GM23248 (cell line): ENCODE data around the gene LIN7A. TPM values are rescaled to one million over a fixed set of nuclear protein-coding genes. Genes with fewer than 3 reads are reported as not detected.

Experiments
- DNase-seq: peaks from one replicate; pipeline ENCODE4 v3.0.0-alpha.2; 2015
- H2AFZ ChIP-seq: fragments of 200-600 bp; sonication (generic); 2 replicates; pipeline ENCODE4 v1.6.1; 2016; ENCODE audit warnings: antibody characterized with exemption
- H3F3A ChIP-seq: fragments of 200-600 bp; sonication (generic); 2 replicates; pipeline ENCODE4 v1.6.1; 2016; ENCODE audit warnings: mild to moderate bottlenecking, antibody characterized with exemption, mixed run types; ENCODE audit not compliant: insufficient read depth
- H3K27ac ChIP-seq: fragments of 200-600 bp; sonication (generic); 2 replicates; pipeline ENCODE4 v1.5.1; 2016; ENCODE audit warnings: mild to moderate bottlenecking
- H3K27me3 ChIP-seq: fragments of 200-600 bp; sonication (generic); replicated peaks from 2 replicates; pipeline ENCODE4 v1.6.1; 2016; ENCODE audit warnings: mild to moderate bottlenecking; ENCODE audit not compliant: insufficient read depth
- H3K36me3 ChIP-seq: fragments of 200-600 bp; sonication (generic); 2 replicates; pipeline ENCODE4 v1.6.1; 2016; ENCODE audit warnings: low read depth, mild to moderate bottlenecking
- H3K4me1 ChIP-seq: fragments of 200-600 bp; sonication (generic); 2 replicates; pipeline ENCODE4 v1.6.1; 2016; ENCODE audit warnings: mild to moderate bottlenecking; ENCODE audit not compliant: insufficient read depth
- H3K4me2 ChIP-seq: fragments of 200-600 bp; sonication (generic); one replicate; pipeline ENCODE4 v1.6.1; 2016; ENCODE audit warnings: mild to moderate bottlenecking; ENCODE audit not compliant: unreplicated experiment
- H3K4me3 ChIP-seq: fragments of 200-600 bp; sonication (generic); 2 replicates; pipeline ENCODE4 v1.5.1; 2016; ENCODE audit warnings: mild to moderate bottlenecking
- H3K79me2 ChIP-seq: fragments of 200-600 bp; sonication (generic); 2 replicates; pipeline ENCODE4 v1.6.1; 2016; ENCODE audit warnings: mild to moderate bottlenecking; ENCODE audit not compliant: insufficient read depth
- H3K9ac ChIP-seq: fragments of 200-600 bp; sonication (generic); 2 replicates; pipeline ENCODE4 v1.6.1; 2016; ENCODE audit warnings: mild to moderate bottlenecking
- H3K9me2 ChIP-seq: fragments of 200-600 bp; sonication (generic); 2 replicates; pipeline ENCODE4 v1.6.1; 2016; ENCODE audit warnings: mixed run types, mild to moderate bottlenecking, moderate library complexity; ENCODE audit not compliant: insufficient read depth
- H3K9me3 ChIP-seq: fragments of 200-600 bp; sonication (generic); one replicate; pipeline ENCODE4 v1.6.1; 2017; ENCODE audit warnings: low read depth
- H4K20me1 ChIP-seq: fragments of 200-600 bp; sonication (generic); 2 replicates; pipeline ENCODE4 v1.6.0; 2016; ENCODE audit not compliant: insufficient read depth
- EZH2 ChIP-seq: fragments of 200-600 bp; sonication (generic); IDR thresholded peaks from 2 replicates; pipeline ENCODE4 v1.6.1; 2018; ENCODE audit warnings: antibody characterized with exemption, mild to moderate bottlenecking; ENCODE audit not compliant: insufficient read depth, poor library complexity, severe bottlenecking
- EZH2phosphoT487 ChIP-seq: fragments of 200-600 bp; sonication (generic); IDR thresholded peaks from 2 replicates; pipeline ENCODE4 v1.6.1; 2018; ENCODE audit warnings: antibody characterized with exemption, moderate library complexity, mild to moderate bottlenecking, low read depth; ENCODE audit not compliant: insufficient read depth
- WGBS, 2 experiments: methylation state at CpG; one replicate each; pipeline ENCODE4 v1.1.6; 2015 to 2017; ENCODE audit warnings: low lambda C conversion rate in 2 of 2, low coverage in 1 of 2; ENCODE audit errors: missing lambda C conversion rate in 2 of 2; 5-methylcytosine and 5-hydroxymethylcytosine counted together
- in situ Hi-C: fragments of 300-500 bp; cut with MboI; formaldehyde crosslinking; loops from 2 replicates; pipeline ENCODE4 v1.15.0; 2020
- polyA plus RNA-seq: library from polyadenylated mRNA; unstranded; fragments of >200 nt; fragmentation: Nextera tagmentation; extraction: Ambion mirVana; gene quantifications from 2 replicates; pipeline ENCODE4 v1.2.1, GENCODE V29; 2016
- total RNA-seq: library from RNA; depleted of rRNA; stranded (reverse); fragments of >200 nt; shearing (Covaris generic); gene quantifications from 2 replicates; pipeline ENCODE4 v1.2.3, GENCODE V29; 2014

Gene LIN7A
- total and polyA plus RNA-seq, 2 experiments from 2014 or later: 1.5 to 1.6 TPM

DNA sequence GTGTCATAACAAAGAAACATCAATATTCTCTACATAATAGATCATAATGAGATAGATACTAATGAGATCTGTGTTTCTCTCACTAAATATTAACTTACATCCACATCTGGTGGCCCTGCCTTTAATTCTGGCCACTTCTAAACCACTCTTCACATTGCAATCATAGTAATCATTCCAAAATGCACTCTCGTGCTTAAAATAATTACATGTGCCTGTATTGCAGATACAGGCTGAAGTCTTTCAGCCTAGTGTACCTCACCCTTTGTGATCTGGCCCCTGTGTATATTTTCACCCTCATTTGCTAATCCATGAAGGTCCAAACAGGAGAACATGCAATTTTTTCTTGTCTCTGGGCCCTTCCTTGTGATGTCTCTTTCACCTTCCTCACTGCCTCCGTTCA, 108.0 kb downstream of the LIN7A start:
- H3K4me2 ChIP-seq: no peak overlapping the region
- H4K20me1 ChIP-seq: no peaks in the 10 kb centered on the region
- peaks cover 8% of the 10 kb centered on the region for H3K4me1 ChIP-seq
- H3K9ac ChIP-seq: no peak overlapping the region
- peak overlapping the region; percentile 7; the same call in 1 of the 2 replicates for H2AFZ ChIP-seq
- no peaks in the 10 kb centered on the region for H3K27me3 ChIP-seq
- no peaks in the 10 kb centered on the region for H3K79me2 ChIP-seq
- peak; percentile 17 for DNase-seq
- H3K36me3 ChIP-seq: no peaks in the 10 kb centered on the region
- no peaks in the 10 kb centered on the region for H3F3A ChIP-seq
- in situ Hi-C loops: no loop called here
- H3K27ac ChIP-seq: no peak overlapping the region
- no peak overlapping the region for H3K4me3 ChIP-seq
- WGBS, 2 experiments: 47 to 51% methylated on average over 2 of the region's 2 CpGs
- no peaks in the 10 kb centered on the region for H3K9me2 ChIP-seq
- TF ChIP-seq EZH2: no peak
- TF ChIP-seq EZH2phosphoT487: no peak
- no peaks in the 10 kb centered on the region for H3K9me3 ChIP-seq

DNA sequence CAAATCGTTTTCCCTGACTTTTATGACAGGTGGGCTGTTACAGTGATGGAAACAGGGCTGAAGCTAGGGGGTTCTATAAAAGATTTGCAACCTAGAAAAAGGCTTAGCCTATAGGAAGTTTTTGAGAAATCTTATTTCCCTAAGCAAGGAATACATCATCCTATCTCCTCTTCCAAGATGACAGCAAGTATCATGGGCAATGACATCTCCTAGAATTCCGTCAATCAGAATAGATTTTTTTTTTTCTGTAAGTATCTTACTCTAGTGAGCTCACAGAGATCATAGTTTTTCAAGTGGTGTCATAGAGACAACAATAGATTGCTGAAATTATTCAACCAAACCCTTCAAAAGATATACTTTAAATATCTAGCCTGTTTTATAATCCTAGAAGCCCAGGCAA, 112.2 kb downstream of the LIN7A start:
- Histone ChIP-seq H3K36me3 (no peaks in the 10 kb centered on the region), H3K4me3 (no peak overlapping the region), H4K20me1 (no peaks in the 10 kb centered on the region), H2AFZ (no peak overlapping the region), H3K4me1 (peaks cover 8% of the 10 kb centered on the region), H3K79me2 (no peaks in the 10 kb centered on the region), H3F3A (no peaks in the 10 kb centered on the region), H3K27ac (no peak overlapping the region), H3K27me3 (no peaks in the 10 kb centered on the region), H3K9ac (no peak overlapping the region), H3K4me2 (no peak overlapping the region), H3K9me3 (no peaks in the 10 kb centered on the region), H3K9me2 (no peaks in the 10 kb centered on the region)
- 91 to 92% methylated on average over 2 of the region's 2 CpGs for WGBS, 2 experiments
- no peak for DNase-seq
- TF ChIP-seq EZH2: no peak
- no peak for TF ChIP-seq EZH2phosphoT487
- in situ Hi-C loops: no loop called here

DNA sequence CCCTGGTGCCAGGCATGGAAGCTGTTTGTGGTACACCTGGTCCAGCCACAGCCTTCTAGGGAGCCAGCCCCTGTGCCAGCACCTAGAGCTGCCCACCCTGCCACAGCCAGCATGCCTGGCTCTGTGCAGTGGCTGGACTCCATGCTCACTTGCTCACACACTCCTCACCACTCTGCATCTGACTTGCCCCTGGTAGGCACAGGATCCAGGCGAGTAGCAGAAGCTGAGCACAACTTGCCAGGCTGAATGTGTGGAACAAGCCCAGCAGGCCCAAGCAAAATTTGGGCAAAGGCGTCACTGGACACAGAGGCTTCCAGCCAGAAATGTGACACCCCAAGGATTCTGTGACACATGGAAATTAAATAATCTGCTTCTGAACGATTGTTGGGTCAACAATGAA, 114.3 kb downstream of the LIN7A start:
- no peaks in the 10 kb centered on the region for H3K27me3 ChIP-seq
- no peaks in the 10 kb centered on the region for H3K36me3 ChIP-seq
- no peaks in the 10 kb centered on the region for H3K79me2 ChIP-seq
- H2AFZ ChIP-seq: no peak overlapping the region
- in situ Hi-C loops: no loop called here
- 56 to 57% methylated on average over 3 of the region's 3 CpGs for WGBS, 2 experiments
- no peak overlapping the region for H3K9ac ChIP-seq
- no peaks in the 10 kb centered on the region for H3K4me1 ChIP-seq
- no peaks in the 10 kb centered on the region for H4K20me1 ChIP-seq
- H3K9me2 ChIP-seq: no peaks in the 10 kb centered on the region
- DNase-seq: no peak
- H3K4me2 ChIP-seq: no peak overlapping the region
- no peaks in the 10 kb centered on the region for H3F3A ChIP-seq
- H3K27ac ChIP-seq: no peak overlapping the region
- no peak overlapping the region for H3K4me3 ChIP-seq
- TF ChIP-seq EZH2: no peak
- no peak for TF ChIP-seq EZH2phosphoT487
- H3K9me3 ChIP-seq: no peaks in the 10 kb centered on the region

DNA sequence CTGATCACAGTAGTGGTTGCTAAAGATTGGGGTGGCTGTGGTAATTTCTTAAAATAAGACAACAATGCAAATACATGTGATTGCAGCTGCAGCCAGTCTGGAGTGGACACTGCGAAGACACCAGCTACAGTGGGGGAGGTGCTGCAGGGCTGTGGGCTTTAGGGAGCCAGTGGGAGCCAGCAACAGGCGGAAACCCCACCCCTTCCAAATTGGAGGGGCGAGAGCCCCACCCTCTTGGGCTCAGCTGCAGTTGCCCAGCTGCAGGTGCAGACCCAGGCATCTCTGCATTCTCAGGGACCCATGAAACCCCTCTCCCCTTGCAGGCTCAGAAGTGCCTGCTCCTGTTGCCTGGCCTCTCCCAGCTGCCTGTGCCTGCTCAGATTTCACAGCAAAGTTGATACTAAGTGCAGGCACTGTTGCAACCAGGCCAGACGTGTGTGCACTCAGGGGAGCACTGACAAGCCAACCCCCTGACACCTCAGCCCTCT, 116.2 kb downstream of the LIN7A start:
- Histone ChIP-seq H3K9me3 (no peaks in the 10 kb centered on the region), H3K4me2 (no peak overlapping the region), H3F3A (no peaks in the 10 kb centered on the region), H3K9ac (no peak overlapping the region), H3K27ac (no peak overlapping the region), H3K4me3 (no peak overlapping the region), H2AFZ (no peak overlapping the region), H3K4me1 (no peaks in the 10 kb centered on the region), H3K79me2 (no peaks in the 10 kb centered on the region), H3K36me3 (no peaks in the 10 kb centered on the region), H3K9me2 (no peaks in the 10 kb centered on the region), H3K27me3 (no peaks in the 10 kb centered on the region), H4K20me1 (no peaks in the 10 kb centered on the region; the same call in 1 of the 2 replicates)
- in situ Hi-C loops: no loop called here
- no peak for DNase-seq
- 82 to 83% methylated on average over 4 of the region's 4 CpGs for WGBS, 2 experiments
- TF ChIP-seq EZH2 (no peak), EZH2phosphoT487 (no peak)

DNA sequence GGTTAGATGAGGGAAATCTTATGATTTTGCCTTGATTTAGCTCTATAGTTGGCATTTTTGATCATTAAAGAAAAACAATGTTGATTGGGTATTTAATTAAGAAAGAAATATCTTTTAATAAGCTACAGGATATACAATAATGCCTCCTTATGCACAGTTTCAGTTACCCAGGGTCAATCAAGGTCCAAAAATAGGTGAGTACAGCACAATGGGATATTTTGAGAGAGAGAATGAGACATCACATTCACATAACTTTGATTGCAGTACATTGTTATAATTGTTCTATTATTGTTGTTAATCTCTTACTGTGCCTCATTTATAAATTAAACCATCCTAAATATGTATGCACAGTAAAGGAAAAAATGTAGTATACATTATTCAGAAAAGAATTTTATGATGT, 118.9 kb downstream of the LIN7A start:
- no peaks in the 10 kb centered on the region for H3K4me1 ChIP-seq
- no peaks in the 10 kb centered on the region for H3K27me3 ChIP-seq
- no peak overlapping the region for H3K4me3 ChIP-seq
- no peak overlapping the region for H3K9ac ChIP-seq
- H3K4me2 ChIP-seq: no peak overlapping the region
- DNase-seq: no peak
- in situ Hi-C loops: no loop called here
- no peaks in the 10 kb centered on the region for H3K36me3 ChIP-seq
- TF ChIP-seq EZH2: no peak
- no peak for TF ChIP-seq EZH2phosphoT487
- no peaks in the 10 kb centered on the region for H3K9me3 ChIP-seq
- no peaks in the 10 kb centered on the region for H3K9me2 ChIP-seq
- no peaks in the 10 kb centered on the region for H3K79me2 ChIP-seq
- no peak overlapping the region for H2AFZ ChIP-seq
- no peaks in the 10 kb centered on the region for H3F3A ChIP-seq
- no peak overlapping the region for H3K27ac ChIP-seq
- H4K20me1 ChIP-seq: no peaks in the 10 kb centered on the region; the same call in 1 of the 2 replicates
